ENCODE data around the gene SLC36A4.
"Not testable (repeated sequence)": the region's sequence is repeated elsewhere in the genome, so short reads cannot be mapped to it uniquely, and the experiment has no call there.

SLC36A4 gene

DNA sequence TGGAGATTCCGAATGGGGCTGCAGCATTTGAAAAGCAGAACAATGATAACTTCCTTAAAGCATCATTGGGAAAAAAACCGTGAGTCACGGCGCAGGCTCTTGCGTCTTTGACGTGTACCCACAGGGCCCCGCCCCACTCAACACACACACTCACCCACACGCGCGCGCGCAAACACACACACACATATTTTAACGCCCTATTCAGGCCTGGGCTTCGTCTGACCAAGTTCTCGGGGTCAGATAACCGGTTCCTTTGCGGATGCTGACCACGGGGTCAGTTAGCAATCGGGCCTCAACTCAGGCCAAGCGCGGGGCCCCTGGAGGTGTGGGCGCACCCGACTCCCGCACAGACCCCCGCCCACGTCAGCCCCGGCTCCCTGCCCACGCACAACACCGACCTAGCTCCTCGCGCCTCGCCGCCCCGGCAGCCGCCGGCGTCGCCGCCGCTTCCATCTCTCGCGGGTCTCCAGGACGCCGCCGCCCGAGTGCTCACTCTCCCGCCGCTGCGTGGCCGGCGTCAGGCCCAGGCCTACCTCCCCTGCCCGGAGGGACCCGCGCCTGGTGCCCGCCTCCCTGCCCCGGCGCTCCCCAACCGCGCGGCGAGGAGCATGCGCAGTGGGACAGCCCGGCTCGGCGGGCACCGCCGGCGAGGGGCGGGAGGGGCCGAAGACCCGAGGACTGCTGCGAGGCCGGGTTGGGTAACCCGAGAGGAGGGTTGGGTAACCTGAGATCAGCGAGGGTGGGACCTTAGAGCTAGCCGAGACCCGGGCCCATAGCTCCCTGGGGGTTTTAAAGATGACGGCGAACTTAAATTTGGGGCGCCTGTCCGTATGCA lies at the start of gene SLC36A4:
Gene SLC36A4 (minus strand): TSS at position 612 of the 835 bp plus-strand sequence. CDS start 159 bp downstream, at position 453.
- peak; percentile 88 to 90 for ATAC-seq

DNA sequence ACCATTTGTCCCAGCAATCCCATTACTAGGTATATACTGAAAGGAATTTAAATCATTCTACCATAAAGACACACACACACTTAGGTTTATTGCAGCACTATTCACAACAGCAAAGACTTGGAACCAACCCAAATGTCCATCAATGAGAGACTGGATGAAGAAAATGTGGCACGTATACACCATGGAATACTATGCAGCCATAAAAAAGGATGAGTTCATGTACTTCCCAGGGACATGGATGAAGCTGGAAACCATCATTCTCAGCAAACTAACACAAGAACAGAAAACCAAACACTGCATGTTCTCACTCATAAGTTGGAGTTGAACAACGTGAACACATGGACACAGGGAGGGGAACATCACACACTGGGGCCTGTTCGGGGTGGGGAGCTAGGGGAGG lies 49.0 kb upstream of the SLC36A4 start:
- not testable (repeated sequence) for ATAC-seq

DNA sequence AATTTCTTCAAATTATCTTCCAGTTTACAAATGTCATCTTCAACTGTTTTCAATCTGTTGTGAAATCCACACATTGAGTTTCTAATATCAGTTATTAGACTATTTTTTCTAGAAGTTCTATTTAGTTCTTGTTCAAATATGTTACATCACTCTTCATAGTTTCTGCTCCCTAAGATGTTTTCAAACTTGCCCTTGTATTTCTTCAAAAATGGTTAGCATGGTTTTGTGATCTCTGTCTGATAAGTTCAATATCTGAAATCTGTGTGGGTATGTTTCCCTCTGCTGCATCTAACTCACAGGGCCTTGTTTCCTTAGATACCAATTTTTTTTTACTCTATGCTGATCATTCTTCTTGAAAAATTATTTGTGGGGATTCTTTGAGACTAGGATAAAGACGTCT lies 46.2 kb upstream of the SLC36A4 start:
- ATAC-seq: no peak

DNA sequence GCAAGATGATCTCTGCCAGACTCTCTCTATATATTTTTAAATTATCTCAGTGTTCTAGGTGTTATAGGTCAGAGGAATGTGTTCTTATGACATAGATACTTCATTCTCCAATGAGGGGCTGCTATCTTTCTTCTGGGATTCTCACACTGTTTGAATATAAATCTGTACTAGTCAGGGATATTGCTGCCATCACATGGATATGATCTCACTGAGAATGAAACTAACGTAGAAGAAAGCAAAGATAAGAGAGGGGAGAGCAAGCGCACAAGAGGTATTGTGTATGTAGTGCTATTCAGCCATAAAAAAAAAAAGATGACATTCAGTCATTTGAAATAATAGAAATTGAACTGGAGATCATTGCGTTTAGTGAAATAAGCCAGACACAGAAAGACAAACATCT lies 42.2 kb upstream of the SLC36A4 start:
- no peak for ATAC-seq

DNA sequence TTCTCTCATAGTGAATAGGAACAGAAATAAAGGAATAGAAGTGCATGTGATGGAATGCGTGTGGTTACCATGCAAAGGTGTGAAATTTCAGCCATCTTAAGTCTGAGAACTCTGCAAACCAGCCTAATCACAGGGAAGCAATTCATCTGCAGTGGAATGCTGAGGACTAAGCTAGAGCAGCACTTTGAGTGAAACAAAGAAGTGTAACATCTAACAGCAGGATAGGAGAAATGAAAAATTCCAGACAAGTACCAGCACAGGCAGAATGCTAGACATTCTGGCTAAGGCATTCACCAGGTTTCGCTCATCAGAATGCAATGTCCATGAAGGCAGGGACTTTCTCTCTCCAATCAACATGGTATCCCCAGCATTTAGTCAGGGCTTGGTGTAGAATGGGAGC lies 41.2 kb upstream of the SLC36A4 start:
- no peak for ATAC-seq

DNA sequence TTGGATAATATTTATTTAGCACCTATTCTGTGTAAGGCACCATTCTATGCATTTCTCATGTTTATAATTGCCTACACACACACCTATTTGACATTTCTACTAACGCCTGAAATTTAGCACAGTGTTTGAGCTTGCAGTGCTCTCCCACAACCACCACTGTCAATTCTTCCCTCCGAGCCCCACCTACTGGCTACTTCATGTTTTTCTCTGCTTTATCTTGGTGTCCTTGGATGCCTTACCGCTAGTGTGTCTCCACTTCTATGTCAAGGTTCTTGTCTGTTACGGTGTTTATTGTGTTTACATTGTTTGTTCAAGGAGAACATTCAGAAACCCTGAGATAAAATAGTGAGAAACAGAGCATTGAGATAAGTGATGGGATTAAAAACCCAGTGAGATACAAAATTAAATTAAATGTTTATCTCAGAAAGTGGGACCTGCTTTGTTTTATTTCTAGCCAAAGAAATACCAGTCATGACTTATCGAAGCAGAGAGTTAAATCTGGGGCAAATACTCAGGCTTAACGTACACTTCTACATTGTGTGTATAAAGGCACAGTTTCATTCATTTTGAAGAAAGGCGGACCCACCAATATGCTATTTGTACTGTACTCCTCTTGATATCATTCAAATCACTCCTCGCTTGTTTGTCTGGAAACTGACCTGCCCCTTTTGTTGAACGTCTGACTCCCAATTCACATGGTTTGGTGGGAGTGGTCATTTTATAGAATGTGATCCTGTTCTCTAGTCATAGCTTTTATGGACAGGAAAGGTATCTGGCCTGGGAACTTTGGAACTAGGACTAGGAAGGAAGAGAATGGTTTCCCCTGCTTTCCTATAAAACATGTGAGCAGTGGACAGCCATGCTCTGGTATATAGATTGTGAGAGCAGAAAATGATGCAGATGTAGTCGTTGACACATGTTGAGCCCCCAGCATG lies 39.2 kb upstream of the SLC36A4 start:
- no peak for ATAC-seq

DNA sequence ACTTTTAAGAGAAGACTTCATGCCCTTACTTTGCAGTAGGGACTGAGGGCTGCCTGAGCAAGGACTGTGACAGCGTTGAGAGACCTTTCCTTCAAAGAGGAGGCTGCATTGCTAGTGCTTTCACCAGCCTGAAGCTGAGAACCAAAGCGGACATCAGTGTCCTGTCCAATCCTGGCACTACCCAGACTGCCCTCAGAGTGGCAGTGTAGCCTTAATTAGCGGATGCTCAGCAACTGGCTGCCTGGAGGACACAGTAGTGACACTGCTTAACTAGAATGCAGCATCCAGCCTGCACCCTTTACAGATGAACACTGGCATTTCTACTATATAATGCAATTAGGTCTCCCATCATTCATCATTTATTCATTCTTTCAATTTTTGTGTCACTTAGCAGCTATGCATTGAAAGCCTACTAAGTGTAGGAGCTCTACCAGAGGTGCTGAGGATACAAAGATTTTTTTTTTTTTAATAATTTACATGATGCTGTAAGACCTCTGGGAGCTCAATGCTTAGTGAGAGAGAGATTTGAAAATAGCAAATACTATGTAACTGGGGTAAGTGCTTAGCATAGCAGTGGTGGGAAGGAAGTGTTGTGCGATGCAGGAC lies 36.9 kb upstream of the SLC36A4 start:
- peak; percentile 79 for ATAC-seq

DNA sequence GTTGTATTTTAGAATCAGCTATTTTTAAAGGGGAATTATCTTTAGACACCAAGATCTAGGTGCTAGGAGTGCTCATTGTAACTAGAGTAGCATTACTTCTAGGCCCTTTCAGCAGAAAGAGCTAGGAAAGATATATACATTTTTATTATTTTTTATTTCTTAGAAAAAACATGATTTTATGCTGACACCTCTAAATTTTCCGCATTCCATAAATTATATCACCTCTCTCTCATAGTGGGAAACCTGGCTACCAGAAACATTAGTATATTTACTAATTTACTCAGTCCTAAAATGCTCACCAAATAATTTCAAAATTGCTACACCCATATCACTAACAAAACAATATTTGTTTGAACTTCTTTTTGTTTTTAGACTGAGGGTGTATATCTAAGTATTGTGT lies 32.1 kb upstream of the SLC36A4 start:
- ATAC-seq: no peak

DNA sequence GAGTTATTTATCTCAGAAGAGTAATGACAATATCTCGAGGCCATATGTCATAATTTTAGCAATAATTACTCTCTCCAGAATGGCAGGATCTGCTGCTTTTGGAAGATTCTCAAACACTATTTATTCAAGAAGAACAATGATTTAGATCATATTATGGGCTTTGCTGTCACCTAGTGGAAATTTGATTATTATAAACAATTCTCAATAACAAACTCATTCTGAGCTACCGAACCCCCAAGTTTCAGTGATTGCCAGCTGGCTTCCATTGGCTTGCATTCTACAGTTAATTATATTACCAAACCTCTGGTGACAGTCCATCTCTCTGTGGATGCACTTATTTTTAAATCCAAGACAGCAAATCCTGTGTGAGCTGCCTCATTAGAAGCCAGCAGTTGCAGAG lies 27.9 kb upstream of the SLC36A4 start:
- no peak for ATAC-seq

DNA sequence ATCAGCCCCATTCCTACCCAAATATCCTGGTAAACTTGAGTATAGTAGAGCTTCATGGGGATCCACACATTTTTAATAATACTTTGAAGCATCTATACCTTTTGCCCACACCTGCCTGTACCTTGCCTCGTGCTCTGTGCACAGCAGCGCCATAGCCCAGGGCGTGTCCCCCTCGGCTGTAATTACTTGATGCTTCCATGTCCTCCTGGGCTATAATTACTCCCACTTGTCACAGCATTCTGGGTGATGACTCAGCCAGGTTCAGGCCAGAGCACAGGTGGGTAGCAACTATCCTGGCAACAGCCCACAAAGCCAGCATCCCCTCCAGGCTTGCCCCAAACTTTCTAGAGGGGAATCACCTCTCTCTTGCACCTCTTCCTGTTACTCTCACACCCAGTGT lies 23.7 kb upstream of the SLC36A4 start:
- no peak for ATAC-seq

DNA sequence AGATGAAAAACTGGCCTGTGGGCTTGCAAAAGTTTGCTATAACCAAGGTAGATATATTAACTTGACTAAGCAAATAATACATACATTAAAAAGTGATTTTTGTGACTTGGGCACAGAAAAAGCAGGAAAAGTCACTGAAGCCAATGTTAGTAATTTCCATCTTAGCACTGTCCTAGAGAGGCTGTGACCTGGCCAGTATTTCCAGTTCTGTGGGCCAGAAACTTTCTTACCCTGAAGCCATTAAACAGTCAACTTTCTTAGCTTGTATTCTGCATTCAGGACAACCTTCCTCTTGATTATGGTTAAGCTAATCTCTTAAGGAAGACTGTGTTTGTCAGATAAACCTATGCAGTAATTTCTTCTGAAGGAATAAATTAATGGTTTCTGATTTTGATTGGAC lies 22.3 kb upstream of the SLC36A4 start:
- ATAC-seq: no peak

DNA sequence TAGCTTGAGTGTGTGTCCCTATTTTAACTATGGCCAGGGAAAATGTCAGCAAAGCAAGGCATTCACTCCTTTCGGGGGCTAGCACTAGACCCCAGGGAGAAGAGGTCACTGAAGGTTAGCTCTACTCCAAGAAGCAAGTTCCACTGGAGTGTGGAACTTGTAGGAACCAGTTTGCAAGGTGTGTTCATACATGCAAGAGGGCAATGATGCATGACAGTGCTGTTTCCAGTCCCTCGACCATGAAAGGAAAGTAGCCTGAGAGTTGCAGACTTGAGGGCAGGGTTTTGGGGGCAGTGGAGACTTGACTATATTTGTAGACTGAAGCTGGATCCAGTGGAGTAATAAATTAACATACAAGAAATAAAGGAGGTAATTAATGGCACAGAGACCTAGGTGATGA lies 21.6 kb upstream of the SLC36A4 start:
- no peak for ATAC-seq

DNA sequence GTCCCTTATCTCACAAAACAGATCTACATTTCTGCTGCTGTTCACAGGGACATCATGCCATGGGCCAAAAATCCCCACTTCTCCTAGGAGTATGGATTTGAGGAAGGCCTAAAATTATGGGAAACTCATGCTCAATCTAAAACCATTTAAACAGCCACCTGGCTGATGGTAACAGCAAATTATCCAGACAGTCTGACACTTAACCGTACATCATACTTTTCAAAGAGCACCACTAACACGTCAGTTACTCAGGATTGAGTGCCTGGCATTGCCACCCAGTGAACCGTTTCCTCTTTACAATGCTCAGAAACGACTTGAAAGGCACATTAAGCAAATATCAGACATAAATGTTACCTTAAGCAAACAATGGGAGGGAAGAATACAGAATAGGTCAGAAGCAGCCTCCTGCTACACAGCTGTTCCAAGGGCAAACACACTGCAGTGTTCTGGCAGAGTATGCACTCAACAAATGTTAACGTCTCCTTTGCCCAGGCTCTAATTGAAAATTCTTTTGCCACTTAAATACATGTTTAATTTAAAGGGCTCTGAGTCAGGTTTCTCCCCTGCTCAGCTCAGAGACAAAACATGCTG lies 18.8 kb upstream of the SLC36A4 start:
- no peak for ATAC-seq

DNA sequence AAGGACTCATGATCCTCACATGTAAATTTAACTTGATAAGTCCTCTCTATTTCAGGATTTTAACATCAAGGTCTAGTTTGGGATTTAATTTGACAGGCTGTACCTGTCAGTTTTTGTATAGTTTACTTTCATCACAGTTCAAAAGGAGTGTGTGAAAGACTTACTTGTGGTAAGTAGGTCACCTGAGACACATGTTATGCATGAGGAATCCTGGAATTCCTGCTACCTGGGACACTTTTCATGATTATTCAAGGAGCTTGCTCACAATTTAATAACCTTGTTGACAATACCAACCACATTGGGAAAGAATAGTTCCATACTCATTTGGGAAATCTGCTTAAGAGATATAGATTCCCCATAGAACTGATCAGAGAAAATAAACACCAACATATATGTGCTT lies 15.8 kb upstream of the SLC36A4 start:
- no peak for ATAC-seq

DNA sequence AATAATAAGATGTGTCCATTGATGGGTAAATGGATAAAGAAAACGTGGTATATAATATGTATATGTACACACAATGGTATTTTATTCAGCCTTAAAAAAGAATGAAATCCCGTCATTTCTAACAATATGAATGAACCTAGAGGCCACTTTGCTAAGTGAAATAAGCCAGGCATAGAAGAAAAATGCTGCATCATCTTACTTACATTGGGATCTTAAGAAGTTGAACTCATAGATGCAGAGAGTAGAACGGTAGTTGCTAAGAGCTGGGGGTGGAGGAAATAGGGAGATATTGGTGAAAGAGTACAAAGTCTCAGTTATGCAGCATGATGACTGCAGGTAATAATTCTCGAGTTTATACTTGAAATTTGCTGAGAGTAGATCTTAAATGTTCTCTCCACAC lies 14.3 kb upstream of the SLC36A4 start:
- no peak for ATAC-seq

DNA sequence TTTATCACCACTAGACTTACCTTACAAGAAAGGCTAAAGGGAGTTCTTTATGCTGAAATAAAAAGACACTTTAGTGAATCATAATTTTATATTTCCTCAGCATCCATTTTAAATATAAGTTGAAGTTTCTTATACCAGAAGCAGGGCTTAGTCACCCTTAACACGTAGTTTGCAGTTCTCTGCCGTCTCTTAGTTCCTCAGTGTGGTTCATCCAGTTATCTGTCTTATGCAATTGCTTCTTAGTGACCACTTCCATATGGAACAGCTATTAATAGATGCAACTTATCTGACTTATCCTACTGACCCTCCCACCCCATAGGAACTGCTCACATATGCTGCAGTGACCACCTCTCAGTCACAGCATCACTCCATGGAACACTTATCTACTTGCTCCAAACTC lies 11.7 kb upstream of the SLC36A4 start:
- no peak for ATAC-seq

DNA sequence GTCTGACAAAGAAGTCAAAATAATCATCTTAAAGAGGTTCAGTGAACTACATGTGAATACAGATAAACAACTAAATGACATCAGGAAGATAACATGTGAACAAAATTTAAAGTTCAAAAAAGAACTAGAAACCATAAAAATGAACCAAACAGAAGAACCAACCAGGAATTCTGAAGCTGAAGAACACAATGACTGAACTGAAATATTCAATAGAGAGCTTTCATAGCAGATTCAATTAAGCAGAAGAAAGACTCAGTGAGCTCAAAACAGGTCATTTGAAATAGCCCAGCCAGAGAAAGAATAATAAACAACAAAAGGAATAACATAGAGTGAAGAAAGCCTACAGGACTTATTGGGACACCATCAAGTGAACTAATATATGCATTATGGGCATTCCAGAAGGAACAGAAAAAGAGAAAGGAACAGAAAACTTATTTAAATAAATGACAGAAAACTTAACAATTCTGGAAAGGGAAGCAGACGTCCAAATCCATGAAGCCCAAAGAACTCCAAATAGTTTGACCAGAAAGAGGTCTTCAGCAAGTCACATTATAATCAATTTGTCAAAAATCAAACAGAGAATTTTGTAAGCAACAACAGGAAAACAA lies 11.0 kb upstream of the SLC36A4 start:
- ATAC-seq: no peak

DNA sequence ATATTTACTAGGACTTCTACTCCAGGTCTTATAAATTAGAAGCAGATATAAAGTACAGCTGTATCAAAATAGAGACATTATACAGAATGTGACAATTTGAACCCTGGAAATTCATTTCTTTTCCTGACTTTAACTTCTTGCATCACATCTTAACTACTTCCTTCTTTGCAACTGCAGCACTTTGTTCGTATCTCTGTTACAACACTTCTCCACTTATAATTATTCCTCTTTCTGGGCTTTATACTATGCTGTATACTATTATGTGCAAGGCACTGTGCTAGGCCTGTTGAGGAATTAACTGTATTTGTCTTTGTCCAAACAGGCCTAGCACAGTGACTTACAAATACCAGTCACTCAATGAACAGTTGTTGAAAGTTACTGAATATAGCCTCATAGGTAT lies 1.8 kb upstream of the SLC36A4 start:
- ATAC-seq: no peak

DNA sequence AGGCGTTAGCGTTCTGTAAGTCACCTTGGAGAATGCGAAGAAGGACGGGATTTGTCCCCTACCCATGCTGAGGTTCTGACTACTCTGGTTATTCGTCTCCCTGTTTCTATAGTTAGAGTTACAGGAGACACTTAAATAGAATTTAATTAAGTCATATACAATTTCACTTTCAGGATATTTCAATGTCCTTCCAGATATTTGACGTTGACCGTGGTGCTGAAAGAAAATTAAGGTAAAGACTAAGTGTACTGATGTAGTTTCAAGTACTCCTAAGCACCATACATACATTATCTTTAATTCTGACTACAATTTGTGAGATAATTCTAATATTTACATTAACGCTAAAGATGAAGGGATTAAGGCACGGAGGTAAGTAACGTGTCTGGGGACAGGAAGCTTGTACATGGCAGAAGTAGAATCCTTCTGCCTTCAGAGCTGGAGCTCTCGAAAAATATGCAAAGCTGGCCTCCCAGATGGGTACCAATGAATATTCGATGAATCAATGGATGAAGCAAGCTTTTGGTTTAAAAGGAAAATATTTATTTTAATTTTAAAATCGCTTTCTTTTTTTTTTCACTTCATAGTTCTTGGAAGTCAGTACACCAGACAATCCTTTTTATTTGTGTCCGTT lies 539 bp upstream of the SLC36A4 start:
- no peak for ATAC-seq

DNA sequence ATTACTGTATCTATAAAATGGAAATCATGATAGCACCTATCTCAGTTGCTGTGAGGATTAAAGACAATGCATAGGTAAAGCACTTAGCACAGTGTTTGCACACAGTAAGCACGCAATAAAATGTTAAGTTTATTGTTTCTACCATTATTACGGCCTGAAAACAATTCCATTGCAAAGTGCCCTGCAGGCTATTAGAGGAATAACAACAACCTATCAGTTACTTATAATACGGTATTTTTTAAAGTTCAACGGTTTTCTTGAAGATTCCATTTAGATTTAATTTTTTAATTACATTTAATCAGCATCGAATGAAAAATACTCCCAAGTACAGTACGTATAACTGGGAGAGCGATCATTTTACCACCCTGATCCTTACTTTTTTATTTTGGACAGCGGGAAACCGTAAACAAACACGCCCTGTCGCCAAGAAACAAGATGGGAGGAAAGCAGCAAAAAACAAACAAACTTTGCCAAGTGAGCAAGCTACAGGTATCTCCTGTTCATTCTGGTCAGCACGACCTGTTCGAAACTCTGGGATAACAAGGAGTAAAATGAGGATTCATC lies 893 bp downstream of the SLC36A4 start:
- ATAC-seq: no peak

DNA sequence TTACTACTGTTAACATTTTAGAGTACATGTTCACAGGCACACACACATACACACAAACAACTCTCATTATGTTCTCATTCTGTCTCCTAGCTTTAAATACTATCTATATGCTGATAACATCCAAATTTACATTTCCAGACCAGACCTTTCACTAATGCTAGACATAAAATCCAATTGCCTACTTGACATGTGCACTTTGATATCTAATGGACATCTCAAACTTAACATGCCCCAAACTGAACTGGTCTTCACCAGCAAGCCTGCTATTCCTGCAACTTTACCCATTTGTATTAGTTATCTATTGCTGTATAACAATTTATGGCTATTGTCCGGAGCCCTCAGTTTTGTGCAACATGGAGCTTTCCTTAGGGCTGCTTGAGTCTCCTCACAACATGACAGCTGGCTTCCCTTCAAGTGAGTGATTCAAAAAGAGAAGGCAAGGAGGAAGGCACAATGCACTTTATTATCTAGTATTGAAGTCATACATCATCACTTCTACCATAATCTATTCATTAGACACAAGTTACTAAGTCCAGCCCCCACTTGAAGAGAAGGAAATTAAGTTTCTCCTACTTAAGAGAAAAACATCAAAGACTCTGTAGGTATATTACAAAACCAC lies 3.0 kb downstream of the SLC36A4 start:
- ATAC-seq: no peak
